ENCODE measurements around the gene SLC37A1. TPM values are rescaled to one million over a fixed set of nuclear protein-coding genes. Genes with fewer than 3 reads are reported as not detected.

SLC37A1 gene
- total RNA-seq, 1 donor from 2014 or later: 23.0 TPM

- no peak for DNase-seq
- no peaks in the 10 kb centered on the region for H3K27me3 Mint-ChIP-seq
- no peak overlapping the region for H3K4me3 Mint-ChIP-seq
- peaks cover 25% of the 10 kb centered on the region for H3K36me3 Mint-ChIP-seq (ENCODE audit: low read depth)
- no peak overlapping the region for H3K27ac Mint-ChIP-seq
- intact Hi-C loops (cut with micrococcal nuclease): no loop called here
- H3K4me1 Mint-ChIP-seq: peaks cover 34% of the 10 kb centered on the region
- H3K9me3 Mint-ChIP-seq: no peaks in the 10 kb centered on the region
Measured at GRCh38 chr21:42531771-42532170, 18.1 kb downstream of the SLC37A1 start.

GRCh38 chr21:42532466-42533181 is 19.0 kb downstream of the SLC37A1 start:
- intact Hi-C loops (cut with micrococcal nuclease): no loop called here
- Mint-ChIP-seq H3K27me3 (no peaks in the 10 kb centered on the region), H3K4me3 (no peak overlapping the region), H3K4me1 (peaks cover 26% of the 10 kb centered on the region), H3K9me3 (no peaks in the 10 kb centered on the region), H3K27ac (no peak overlapping the region), H3K36me3 (ENCODE audit: low read depth) (peaks cover 28% of the 10 kb centered on the region)
- DNase-seq: no peak

GRCh38 chr21:42533306-42533962 is 19.8 kb downstream of the SLC37A1 start:
- Mint-ChIP-seq H3K27me3 (no peaks in the 10 kb centered on the region), H3K4me3 (no peak overlapping the region), H3K4me1 (peaks cover 19% of the 10 kb centered on the region), H3K27ac (no peak overlapping the region), H3K36me3 (ENCODE audit: low read depth) (peaks cover 25% of the 10 kb centered on the region), H3K9me3 (no peaks in the 10 kb centered on the region)
- no peak for DNase-seq
- intact Hi-C loops (cut with micrococcal nuclease): no loop called here

- no peak for DNase-seq
- H3K27me3 Mint-ChIP-seq: no peaks in the 10 kb centered on the region
- peaks cover 19% of the 10 kb centered on the region for H3K4me1 Mint-ChIP-seq
- H3K27ac Mint-ChIP-seq: no peak overlapping the region
- H3K4me3 Mint-ChIP-seq: no peak overlapping the region
- intact Hi-C loops (cut with micrococcal nuclease): no loop called here
- H3K36me3 Mint-ChIP-seq (ENCODE audit: low read depth): peaks cover 25% of the 10 kb centered on the region
- no peaks in the 10 kb centered on the region for H3K9me3 Mint-ChIP-seq
Measured at GRCh38 chr21:42533963-42534355, 20.3 kb downstream of the SLC37A1 start.

GRCh38 chr21:42534421-42535378 is 21.0 kb downstream of the SLC37A1 start:
- Mint-ChIP-seq H3K4me3 (no peak overlapping the region), H3K27ac (peak overlapping the region; percentile 17), H3K36me3 (ENCODE audit: low read depth) (peaks cover 24% of the 10 kb centered on the region), H3K9me3 (no peaks in the 10 kb centered on the region), H3K27me3 (no peaks in the 10 kb centered on the region), H3K4me1 (peaks cover 15% of the 10 kb centered on the region)
- no peak for DNase-seq
- intact Hi-C loops (cut with micrococcal nuclease): loop anchor here (5.0 kb wide), 1 partner anchor 227 kb away; no protein-coding TSS in a partner anchor

- H3K9me3 Mint-ChIP-seq: no peaks in the 10 kb centered on the region
- H3K27me3 Mint-ChIP-seq: no peaks in the 10 kb centered on the region
- H3K4me1 Mint-ChIP-seq: peaks cover 8% of the 10 kb centered on the region
- intact Hi-C loops (cut with micrococcal nuclease): loop anchor here (5.0 kb wide), 1 partner anchor 228 kb away; no protein-coding TSS in a partner anchor
- no peak for DNase-seq
- H3K36me3 Mint-ChIP-seq (ENCODE audit: low read depth): peaks cover 19% of the 10 kb centered on the region
- no peak overlapping the region for H3K4me3 Mint-ChIP-seq
- H3K27ac Mint-ChIP-seq: no peak overlapping the region
Measured at GRCh38 chr21:42535602-42536171, 22.0 kb downstream of the SLC37A1 start.

GRCh38 chr21:42536601-42537000 is 22.9 kb downstream of the SLC37A1 start:
- Mint-ChIP-seq H3K27me3 (no peaks in the 10 kb centered on the region), H3K27ac (no peak overlapping the region), H3K4me1 (peaks cover 8% of the 10 kb centered on the region), H3K9me3 (no peaks in the 10 kb centered on the region), H3K4me3 (no peak overlapping the region), H3K36me3 (ENCODE audit: low read depth) (peaks cover 16% of the 10 kb centered on the region)
- intact Hi-C loops (cut with micrococcal nuclease): loop anchor here (5.0 kb wide), 1 partner anchor 229 kb away; no protein-coding TSS in a partner anchor
- DNase-seq: no peak

GRCh38 chr21:42537106-42537742 is 23.6 kb downstream of the SLC37A1 start:
- peaks cover 16% of the 10 kb centered on the region for H3K36me3 Mint-ChIP-seq (ENCODE audit: low read depth)
- peak; percentile 71 for DNase-seq
- no peaks in the 10 kb centered on the region for H3K9me3 Mint-ChIP-seq
- no peak overlapping the region for H3K4me3 Mint-ChIP-seq
- no peak overlapping the region for H3K27ac Mint-ChIP-seq
- H3K27me3 Mint-ChIP-seq: no peaks in the 10 kb centered on the region
- H3K4me1 Mint-ChIP-seq: peaks cover 8% of the 10 kb centered on the region
- intact Hi-C loops (cut with micrococcal nuclease): loop anchor here (5.0 kb wide), 1 partner anchor 230 kb away; no protein-coding TSS in a partner anchor

GRCh38 chr21:42538479-42539275 is 25.0 kb downstream of the SLC37A1 start:
- Mint-ChIP-seq H3K36me3 (ENCODE audit: low read depth) (peaks cover 15% of the 10 kb centered on the region), H3K4me3 (no peak overlapping the region), H3K9me3 (no peaks in the 10 kb centered on the region), H3K27ac (no peak overlapping the region), H3K27me3 (no peaks in the 10 kb centered on the region), H3K4me1 (peaks cover 8% of the 10 kb centered on the region)
- intact Hi-C loops (cut with micrococcal nuclease): loop anchor here (5.0 kb wide), 1 partner anchor 231 kb away; no protein-coding TSS in a partner anchor
- DNase-seq: no peak

GRCh38 chr21:42539342-42539741 is 25.7 kb downstream of the SLC37A1 start:
- Mint-ChIP-seq H3K9me3 (no peaks in the 10 kb centered on the region), H3K27me3 (no peaks in the 10 kb centered on the region), H3K27ac (no peak overlapping the region), H3K36me3 (ENCODE audit: low read depth) (peaks cover 19% of the 10 kb centered on the region), H3K4me1 (peaks cover 4% of the 10 kb centered on the region), H3K4me3 (no peak overlapping the region)
- intact Hi-C loops (cut with micrococcal nuclease): loop anchor here (5.0 kb wide), 1 partner anchor 232 kb away; no protein-coding TSS in a partner anchor
- DNase-seq: no peak

GRCh38 chr21:42539931-42540343 is 26.3 kb downstream of the SLC37A1 start:
- Mint-ChIP-seq H3K27me3 (no peaks in the 10 kb centered on the region), H3K9me3 (no peaks in the 10 kb centered on the region), H3K4me1 (peaks cover 4% of the 10 kb centered on the region), H3K36me3 (ENCODE audit: low read depth) (peaks cover 20% of the 10 kb centered on the region), H3K27ac (no peak overlapping the region), H3K4me3 (no peak overlapping the region)
- intact Hi-C loops (cut with micrococcal nuclease): loop anchor here (5.0 kb wide), 1 partner anchor 233 kb away; no protein-coding TSS in a partner anchor
- DNase-seq: no peak

GRCh38 chr21:42540396-42540795 is 26.7 kb downstream of the SLC37A1 start:
- H3K27me3 Mint-ChIP-seq: no peaks in the 10 kb centered on the region
- intact Hi-C loops (cut with micrococcal nuclease): no loop called here
- H3K4me1 Mint-ChIP-seq: peaks cover 5% of the 10 kb centered on the region
- H3K36me3 Mint-ChIP-seq (ENCODE audit: low read depth): peaks cover 19% of the 10 kb centered on the region
- no peak overlapping the region for H3K27ac Mint-ChIP-seq
- no peaks in the 10 kb centered on the region for H3K9me3 Mint-ChIP-seq
- H3K4me3 Mint-ChIP-seq: no peak overlapping the region
- no peak for DNase-seq

All from activated CD4-positive, alpha-beta T cell treated with anti-CD3 and anti-CD28 coated beads, Interleukin-2, amount 10 ng/mL, durations not matched to agents 24 days and 14 days (primary cell).